Activated CD4-positive, alpha-beta T cell treated with anti-CD3 and anti-CD28 coated beads for 36 hours (primary cell): ENCODE measurements around the gene PLD1. TPM values are rescaled to one million over a fixed set of nuclear protein-coding genes. Genes with fewer than 3 reads are reported as not detected.
A peak's percentile ranks its signal among the peaks of the same experiment; 100 is the strongest.

Experiments
- ATAC-seq: fragments of 200-7000 bp; cut with Tn5 transposase; one replicate; pipeline ENCODE4 v1.10.0; 2021; ENCODE audit warnings: mild to moderate bottlenecking, moderate library complexity
- CTCF ChIA-PET: fragments of 350-600 bp; sonication (Branson Sonifier 250); formaldehyde crosslinking; loops from one replicate; lab custom pipeline; 2021; ENCODE audit warnings: antibody characterized with exemption; lab: Charles Lee
- POLR2A ChIA-PET: fragments of 350-600 bp; sonication (Branson Sonifier 250); formaldehyde crosslinking; loops from one replicate; lab custom pipeline; 2021; ENCODE audit warnings: antibody characterized with exemption, inconsistent platforms; lab: Charles Lee
- DNase-seq: peaks from one replicate; pipeline ENCODE4 v3.0.0-alpha.2; 2020
- H3K27ac Mint-ChIP-seq: one replicate; pipeline ENCODE4 v1.8.0; 2021; ENCODE audit warnings: mixed read lengths
- H3K27me3 Mint-ChIP-seq: one replicate; pipeline ENCODE4 v1.8.0; 2021; ENCODE audit warnings: mixed read lengths
- H3K36me3 Mint-ChIP-seq: one replicate; pipeline ENCODE4 v1.8.0; 2021; ENCODE audit warnings: low read depth, mixed read lengths
- H3K4me1 Mint-ChIP-seq: one replicate; pipeline ENCODE4 v1.8.0; 2021; ENCODE audit warnings: mixed read lengths
- H3K4me3 Mint-ChIP-seq: one replicate; pipeline ENCODE4 v1.8.0; 2021; ENCODE audit warnings: mild to moderate bottlenecking, moderate library complexity, mixed read lengths
- H3K9me3 Mint-ChIP-seq: one replicate; pipeline ENCODE4 v1.8.0; 2021; ENCODE audit warnings: low read depth, mixed read lengths
- intact Hi-C, 2 experiments: fragments of 100-400 bp; cut with DNase I in 1 of 2; cut with micrococcal nuclease in 1 of 2; formaldehyde crosslinking; loops; one replicate each; pipeline versions ENCODE4 v1.14.2 to v1.15.1; 2022 to 2024; cut with DNase I, micrococcal nuclease
- total RNA-seq, 2 experiments: library from RNA; stranded (reverse); gene quantifications; one replicate each; pipeline ENCODE4 v1.2.3, GENCODE V29; 2021

Gene PLD1
- total RNA-seq, 2 experiments from 2014 or later = 1.1 to 1.2 TPM

DNA sequence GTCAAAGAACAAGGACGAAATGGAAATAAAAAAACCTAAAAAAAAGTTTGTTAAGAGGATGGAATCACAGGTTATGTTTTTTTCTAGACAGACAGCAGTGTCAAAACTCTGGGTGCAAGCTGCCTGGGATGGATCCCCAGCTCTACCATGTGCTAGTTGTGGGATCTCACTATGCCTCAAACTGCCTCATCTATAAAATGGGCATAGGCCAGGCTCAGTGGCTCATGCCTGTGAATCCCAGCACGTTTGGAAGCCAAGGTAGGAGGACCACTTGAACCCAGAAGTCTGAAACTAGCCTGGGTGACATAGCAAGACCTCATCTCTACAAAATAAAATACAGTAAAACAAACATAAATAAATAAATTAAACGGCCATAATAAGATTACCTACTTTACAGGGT is 4.6 kb downstream of the PLD1 start:
- intact Hi-C loops = no loop called here
- CTCF ChIA-PET = no interaction called here
- Mint-ChIP-seq H3K27ac (no peak overlapping the region), H3K4me3 (no peak overlapping the region), H3K36me3 (no peaks in the 10 kb centered on the region), H3K4me1 (peaks cover 14% of the 10 kb centered on the region), H3K9me3 (no peaks in the 10 kb centered on the region), H3K27me3 (peaks cover 26% of the 10 kb centered on the region)
- DNase-seq (no peak), ATAC-seq (no peak)
- POLR2A ChIA-PET = no interaction called here

DNA sequence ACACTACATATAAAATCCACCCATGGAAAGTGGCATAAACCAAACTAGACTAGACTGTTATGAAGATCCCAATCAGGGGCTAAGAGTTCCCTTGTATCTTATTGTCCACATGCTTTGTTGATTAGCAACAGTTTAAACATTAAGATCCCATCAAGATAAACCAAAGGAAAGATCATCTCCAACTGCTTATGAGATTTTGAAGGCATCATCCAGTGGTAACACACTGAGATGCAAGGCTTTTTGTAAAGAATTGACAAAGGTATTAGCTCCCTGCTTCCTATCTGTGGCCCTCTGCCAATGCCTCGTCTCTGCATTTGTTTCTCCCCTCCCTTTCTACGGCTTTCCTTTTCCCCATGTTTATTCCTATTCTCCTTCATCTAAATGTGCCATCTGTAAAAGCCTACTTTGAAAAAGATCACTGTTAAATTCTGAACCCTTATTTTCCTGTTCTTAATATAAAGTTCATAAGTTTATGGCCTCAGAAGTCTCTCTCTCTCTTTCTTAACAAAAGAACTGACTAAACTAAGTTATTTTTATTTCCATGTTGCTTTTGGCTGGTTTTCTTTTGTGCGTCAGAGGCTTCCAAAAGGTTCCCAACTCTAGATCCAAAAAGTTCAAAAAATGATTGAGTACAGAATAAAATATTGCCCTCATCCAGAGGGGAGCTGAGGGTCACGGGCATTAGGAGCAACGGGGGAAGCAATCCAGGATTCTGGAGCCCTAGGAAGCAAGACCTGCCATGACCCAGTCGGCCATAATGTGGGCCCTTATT is 5.5 kb downstream of the PLD1 start:
- H3K27ac Mint-ChIP-seq = no peak overlapping the region
- H3K36me3 Mint-ChIP-seq = no peaks in the 10 kb centered on the region
- CTCF ChIA-PET = no interaction called here
- H3K4me1 Mint-ChIP-seq = peaks cover 11% of the 10 kb centered on the region
- ATAC-seq (no peak), DNase-seq (no peak)
- intact Hi-C loops = no loop called here
- peaks cover 21% of the 10 kb centered on the region for H3K27me3 Mint-ChIP-seq
- H3K4me3 Mint-ChIP-seq = no peak overlapping the region
- POLR2A ChIA-PET = no interaction called here
- H3K9me3 Mint-ChIP-seq = no peaks in the 10 kb centered on the region

DNA sequence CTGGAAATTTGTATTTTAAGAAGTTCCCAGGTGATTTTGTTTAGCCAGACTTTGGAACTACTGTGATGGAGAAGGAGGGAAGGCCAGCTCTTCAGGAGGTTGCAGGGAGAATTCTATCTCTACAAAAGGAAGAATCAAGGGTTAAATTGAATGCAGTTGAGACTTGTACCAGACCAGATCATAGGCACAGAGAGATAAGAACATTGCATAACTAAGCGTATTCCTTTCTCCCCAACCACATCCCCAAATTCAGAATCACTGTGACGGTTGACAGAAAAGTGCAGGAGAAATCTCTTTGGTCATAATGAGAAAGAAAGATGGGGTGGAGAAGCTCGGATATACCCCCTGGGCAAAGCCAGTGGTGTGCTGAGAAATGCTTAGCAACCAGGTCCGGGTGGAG is 7.2 kb downstream of the PLD1 start:
- intact Hi-C loops = no loop called here
- no peaks in the 10 kb centered on the region for H3K36me3 Mint-ChIP-seq
- ChIA-PET CTCF (no interaction called here), POLR2A (no interaction called here)
- no peaks in the 10 kb centered on the region for H3K9me3 Mint-ChIP-seq
- no peak overlapping the region for H3K27ac Mint-ChIP-seq
- peaks cover 4% of the 10 kb centered on the region for H3K4me1 Mint-ChIP-seq
- peaks cover 13% of the 10 kb centered on the region for H3K27me3 Mint-ChIP-seq
- no peak overlapping the region for H3K4me3 Mint-ChIP-seq
- DNase-seq (no peak), ATAC-seq (no peak)

DNA sequence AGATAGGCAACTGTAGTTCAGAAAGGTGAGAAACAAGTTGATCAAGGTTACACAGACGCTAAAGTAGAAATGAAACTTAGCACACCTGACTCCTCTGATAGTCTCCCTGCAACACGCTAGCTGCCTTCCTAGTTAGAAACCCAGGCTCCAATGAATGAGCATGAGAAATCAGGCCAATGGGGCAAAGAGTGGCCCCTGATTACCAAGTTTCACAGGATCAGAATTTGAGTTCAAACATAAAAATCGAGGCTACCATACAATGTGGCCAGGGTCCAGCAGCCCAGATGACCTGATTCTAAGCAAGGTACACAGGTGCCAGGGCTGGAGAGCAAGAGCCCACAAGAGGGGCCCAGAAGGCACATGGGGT is 7.7 kb downstream of the PLD1 start:
- no peaks in the 10 kb centered on the region for H3K9me3 Mint-ChIP-seq
- no peak overlapping the region for H3K27ac Mint-ChIP-seq
- ATAC-seq = no peak
- intact Hi-C loops = no loop called here
- no peaks in the 10 kb centered on the region for H3K36me3 Mint-ChIP-seq
- CTCF ChIA-PET = no interaction called here
- peaks cover 4% of the 10 kb centered on the region for H3K4me1 Mint-ChIP-seq
- H3K4me3 Mint-ChIP-seq = no peak overlapping the region
- POLR2A ChIA-PET = no interaction called here
- H3K27me3 Mint-ChIP-seq = peaks cover 9% of the 10 kb centered on the region
- DNase-seq = no peak

DNA sequence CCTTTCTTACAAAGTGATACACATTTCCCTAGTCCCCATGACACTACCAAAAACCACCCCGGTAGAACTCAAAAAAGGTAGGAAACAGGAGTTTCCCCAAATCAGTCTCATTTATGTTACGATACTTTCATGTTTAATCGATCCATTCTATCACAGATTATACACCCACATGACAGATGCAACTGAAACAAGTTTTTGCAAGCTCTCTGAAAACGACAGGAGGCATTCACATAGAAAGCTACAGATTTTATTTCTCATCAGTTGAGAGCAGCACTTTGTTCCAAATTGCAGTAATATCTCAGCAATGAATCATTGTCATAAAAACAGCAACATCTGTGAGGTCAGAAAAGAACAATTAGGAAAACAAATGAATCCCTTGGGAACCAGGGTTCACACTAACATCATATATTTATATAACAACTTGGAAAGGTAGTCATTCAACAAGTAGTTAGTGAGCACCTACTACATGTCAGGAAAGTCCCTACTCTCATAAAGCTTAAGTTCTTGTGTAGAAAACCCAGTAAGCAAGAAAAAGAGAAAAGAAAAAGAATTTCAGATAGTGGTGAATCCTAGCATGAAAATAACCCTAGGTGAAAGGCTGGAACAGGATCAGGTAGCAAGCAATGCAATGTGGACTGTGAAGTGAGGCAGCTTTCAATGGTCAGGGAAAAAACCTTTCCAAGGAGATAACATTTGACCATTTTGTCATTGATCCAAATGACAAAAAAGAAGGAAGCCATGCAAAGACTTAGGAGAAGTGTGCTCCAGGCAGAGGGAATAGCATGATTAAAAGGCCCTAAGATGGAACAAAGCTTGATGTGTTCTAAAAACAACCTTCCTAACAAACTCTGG is 8.3 kb downstream of the PLD1 start:
- ATAC-seq (peak; percentile 60), DNase-seq (no peak)
- Mint-ChIP-seq H3K4me1 (peaks cover 4% of the 10 kb centered on the region), H3K9me3 (no peaks in the 10 kb centered on the region), H3K27me3 (peaks cover 5% of the 10 kb centered on the region), H3K36me3 (no peaks in the 10 kb centered on the region), H3K27ac (no peak overlapping the region), H3K4me3 (no peak overlapping the region)
- ChIA-PET POLR2A (interaction anchor here (0.6 to 0.7 kb wide), 3 partner anchors 433 to 1711 kb away, joined by 3 to 5 read pairs (median 3); no protein-coding TSS in a partner anchor), CTCF (interaction anchor here (0.7 to 0.8 kb wide), 2 partner anchors 38 to 128 kb away, joined by 3 read pairs; no protein-coding TSS in a partner anchor)
- intact Hi-C loops = no loop called here

DNA sequence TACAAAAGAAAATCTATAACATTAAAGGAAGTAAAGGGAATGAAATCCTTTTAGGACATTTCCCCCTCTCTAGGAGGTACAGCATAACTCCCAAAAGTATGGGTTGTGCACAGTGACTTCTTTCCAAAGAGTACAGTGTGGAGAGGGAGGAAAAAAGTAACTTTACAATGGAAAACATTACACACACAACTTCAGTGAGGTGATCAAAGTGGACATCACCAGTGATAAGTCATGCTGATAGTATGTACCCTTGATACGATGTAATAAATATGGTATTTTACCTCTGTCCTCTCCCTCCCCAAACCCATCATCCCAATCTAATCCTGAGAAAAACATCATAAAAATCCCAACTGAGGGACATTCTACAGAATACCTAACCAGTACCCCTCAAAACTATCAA is 10.8 kb downstream of the PLD1 start:
- intact Hi-C loops = no loop called here
- Mint-ChIP-seq H3K4me1 (peaks cover 4% of the 10 kb centered on the region), H3K36me3 (no peaks in the 10 kb centered on the region), H3K27ac (no peak overlapping the region), H3K9me3 (no peaks in the 10 kb centered on the region), H3K27me3 (peaks cover 5% of the 10 kb centered on the region), H3K4me3 (no peak overlapping the region)
- ChIA-PET CTCF (no interaction called here), POLR2A (no interaction called here)
- ATAC-seq (no peak), DNase-seq (no peak)

DNA sequence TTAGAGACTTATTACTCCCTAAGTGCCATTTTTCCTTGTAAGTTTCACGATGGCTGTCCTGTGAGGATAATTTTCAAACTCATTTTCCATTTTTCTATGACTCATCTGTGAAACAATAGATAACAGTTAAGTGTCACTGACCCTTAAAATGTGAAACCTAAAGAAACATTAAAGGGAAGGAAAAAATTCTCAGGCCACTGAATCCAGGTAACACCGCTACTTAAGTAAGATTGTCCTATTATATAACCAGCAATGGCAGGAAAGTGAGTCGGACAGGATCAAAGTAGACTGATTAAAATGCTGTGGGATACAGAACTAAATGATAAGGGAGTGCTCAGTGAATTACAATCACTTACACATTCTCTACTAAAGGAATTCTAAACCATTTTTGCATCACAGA is 12.4 kb downstream of the PLD1 start:
- intact Hi-C loops = no loop called here
- peaks cover 4% of the 10 kb centered on the region for H3K4me1 Mint-ChIP-seq
- no peak for ATAC-seq
- POLR2A ChIA-PET = no interaction called here
- H3K36me3 Mint-ChIP-seq = no peaks in the 10 kb centered on the region
- H3K27me3 Mint-ChIP-seq = no peaks in the 10 kb centered on the region
- H3K27ac Mint-ChIP-seq = no peak overlapping the region
- CTCF ChIA-PET = interaction anchor here (0.6 kb wide), 1 partner anchor 206 kb away, joined by 5 read pairs; no protein-coding TSS in a partner anchor
- no peak for DNase-seq
- no peak overlapping the region for H3K4me3 Mint-ChIP-seq
- no peaks in the 10 kb centered on the region for H3K9me3 Mint-ChIP-seq

DNA sequence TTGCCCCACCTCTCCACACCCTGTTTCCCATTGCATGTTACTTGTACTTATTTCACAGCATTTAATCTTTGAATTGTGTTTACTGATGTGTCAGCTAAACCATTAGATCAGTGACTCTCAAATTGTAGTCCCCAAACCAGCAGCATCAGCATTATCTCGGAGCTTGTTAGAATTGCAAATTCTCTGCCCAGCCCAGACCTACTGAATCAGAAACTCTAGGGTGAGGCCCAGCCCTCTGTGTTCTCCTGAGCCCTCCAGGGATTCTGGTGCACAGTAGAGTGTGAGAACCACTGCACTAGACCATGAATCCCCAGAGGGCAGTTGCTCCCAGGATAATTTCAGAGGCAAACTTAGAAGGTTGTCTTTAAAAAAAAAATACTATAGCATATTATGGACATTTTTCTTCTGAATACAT is 13.0 kb downstream of the PLD1 start:
- intact Hi-C loops = no loop called here
- Mint-ChIP-seq H3K4me3 (no peak overlapping the region), H3K4me1 (peaks cover 4% of the 10 kb centered on the region), H3K9me3 (no peaks in the 10 kb centered on the region), H3K36me3 (no peaks in the 10 kb centered on the region), H3K27ac (no peak overlapping the region), H3K27me3 (no peaks in the 10 kb centered on the region)
- ChIA-PET POLR2A (no interaction called here), CTCF (interaction anchor here (0.6 kb wide), 1 partner anchor 207 kb away, joined by 5 read pairs; no protein-coding TSS in a partner anchor)
- DNase-seq (no peak), ATAC-seq (no peak)

DNA sequence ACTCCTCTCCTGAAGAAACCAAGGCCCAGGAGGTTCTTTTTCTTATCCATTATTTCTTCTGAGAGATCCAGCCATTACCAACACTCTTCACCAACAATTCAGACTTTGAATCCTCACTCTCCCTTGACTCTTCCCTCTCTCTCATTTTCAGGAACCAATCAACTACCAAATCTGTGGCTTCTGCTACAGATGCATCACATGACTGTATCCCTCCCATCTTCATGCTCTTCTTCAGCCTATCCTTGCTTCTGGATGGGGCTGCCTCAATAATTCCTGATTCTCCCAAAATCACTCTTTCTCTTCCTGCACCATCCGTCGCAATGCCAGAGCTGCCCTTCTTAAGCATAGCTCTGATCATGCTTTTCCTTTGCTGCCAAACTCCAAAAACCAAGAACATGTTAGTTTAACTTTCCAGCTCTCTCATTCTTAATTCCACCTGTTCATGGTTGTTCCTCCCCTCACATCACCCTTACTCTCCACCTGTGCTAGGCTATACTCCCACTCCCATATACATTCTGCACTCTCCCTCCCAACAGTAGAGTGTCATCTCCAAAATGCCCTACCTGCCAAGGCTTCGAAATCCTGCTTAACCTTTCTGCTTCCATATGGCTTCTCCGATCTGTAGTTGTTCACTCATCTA is 13.5 kb downstream of the PLD1 start:
- no peaks in the 10 kb centered on the region for H3K9me3 Mint-ChIP-seq
- ATAC-seq (no peak), DNase-seq (no peak)
- H3K4me1 Mint-ChIP-seq = peaks cover 3% of the 10 kb centered on the region
- no peaks in the 10 kb centered on the region for H3K27me3 Mint-ChIP-seq
- POLR2A ChIA-PET = no interaction called here
- CTCF ChIA-PET = no interaction called here
- H3K36me3 Mint-ChIP-seq = no peaks in the 10 kb centered on the region
- H3K4me3 Mint-ChIP-seq = no peak overlapping the region
- H3K27ac Mint-ChIP-seq = no peak overlapping the region
- intact Hi-C loops = no loop called here

DNA sequence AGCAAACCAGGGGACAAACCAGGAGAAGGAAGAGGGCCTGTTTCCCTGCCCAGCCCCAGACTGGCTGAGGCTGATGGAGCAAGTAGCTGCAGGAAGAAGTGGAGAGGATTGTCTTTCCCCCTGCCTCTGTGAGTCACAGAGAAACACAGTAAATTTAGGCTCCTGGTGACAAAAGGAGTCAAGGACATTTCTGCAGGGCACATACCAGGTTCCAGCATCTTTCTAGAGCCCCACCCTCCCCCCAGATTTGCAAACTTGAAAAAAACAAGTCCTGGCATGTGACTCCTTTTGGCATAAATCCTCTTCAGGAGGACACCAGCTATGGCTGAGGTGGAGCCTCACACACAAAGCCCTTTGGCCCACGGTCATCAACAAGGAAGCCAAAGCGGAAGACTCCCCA is 17.8 kb downstream of the PLD1 start:
- ATAC-seq (no peak), DNase-seq (no peak)
- no peaks in the 10 kb centered on the region for H3K27me3 Mint-ChIP-seq
- intact Hi-C loops = no loop called here
- H3K9me3 Mint-ChIP-seq = no peaks in the 10 kb centered on the region
- POLR2A ChIA-PET = no interaction called here
- no peak overlapping the region for H3K4me3 Mint-ChIP-seq
- no peaks in the 10 kb centered on the region for H3K4me1 Mint-ChIP-seq
- CTCF ChIA-PET = no interaction called here
- H3K36me3 Mint-ChIP-seq = no peaks in the 10 kb centered on the region
- H3K27ac Mint-ChIP-seq = no peak overlapping the region

DNA sequence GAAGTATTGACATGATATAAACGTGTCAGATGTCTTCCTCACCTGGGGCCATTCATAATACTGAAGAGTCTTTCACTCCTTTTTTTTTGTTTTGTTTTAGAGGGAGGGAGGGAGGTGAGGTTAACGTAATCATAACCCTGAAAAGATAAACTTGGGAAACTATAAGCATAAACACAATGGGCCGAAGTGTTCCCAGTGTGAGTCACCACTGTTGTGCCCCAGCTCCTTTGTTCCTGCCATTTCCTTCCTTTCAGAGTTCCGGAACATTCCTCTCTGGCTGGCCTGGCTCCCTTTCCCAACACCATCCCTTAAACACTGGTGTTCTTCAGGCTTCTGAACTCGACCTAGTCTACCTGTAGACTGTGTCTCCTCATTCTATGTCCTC is 18.6 kb downstream of the PLD1 start:
- Mint-ChIP-seq H3K4me3 (no peak overlapping the region), H3K27ac (no peak overlapping the region), H3K9me3 (no peaks in the 10 kb centered on the region), H3K36me3 (no peaks in the 10 kb centered on the region), H3K4me1 (no peaks in the 10 kb centered on the region), H3K27me3 (no peaks in the 10 kb centered on the region)
- POLR2A ChIA-PET = no interaction called here
- ATAC-seq (no peak), DNase-seq (no peak)
- CTCF ChIA-PET = interaction anchor here (0.7 to 1.0 kb wide), 2 partner anchors 38 to 131 kb away, joined by 3 read pairs; no protein-coding TSS in a partner anchor
- intact Hi-C loops = no loop called here
